ACHN (cell line): ENCODE measurements around the gene EIF3L.
"Not testable (repeated sequence)": the region's sequence is repeated elsewhere in the genome, so short reads cannot be mapped to it uniquely, and the experiment has no call there.

ENCODE experiments used
- DNase-seq: peaks from one replicate; pipeline ENCODE4 v3.0.0-alpha.2; 2015
- in situ Hi-C: cut with HindIII; loops from 2 replicates; pipeline ENCODE4 v1.10.0; 2017; ENCODE audit warnings: low sequenced_read_pairs, low pct_ligation_motif_present, low pct_unique_long_range_greater_than_20kb

Gene EIF3L

DNA sequence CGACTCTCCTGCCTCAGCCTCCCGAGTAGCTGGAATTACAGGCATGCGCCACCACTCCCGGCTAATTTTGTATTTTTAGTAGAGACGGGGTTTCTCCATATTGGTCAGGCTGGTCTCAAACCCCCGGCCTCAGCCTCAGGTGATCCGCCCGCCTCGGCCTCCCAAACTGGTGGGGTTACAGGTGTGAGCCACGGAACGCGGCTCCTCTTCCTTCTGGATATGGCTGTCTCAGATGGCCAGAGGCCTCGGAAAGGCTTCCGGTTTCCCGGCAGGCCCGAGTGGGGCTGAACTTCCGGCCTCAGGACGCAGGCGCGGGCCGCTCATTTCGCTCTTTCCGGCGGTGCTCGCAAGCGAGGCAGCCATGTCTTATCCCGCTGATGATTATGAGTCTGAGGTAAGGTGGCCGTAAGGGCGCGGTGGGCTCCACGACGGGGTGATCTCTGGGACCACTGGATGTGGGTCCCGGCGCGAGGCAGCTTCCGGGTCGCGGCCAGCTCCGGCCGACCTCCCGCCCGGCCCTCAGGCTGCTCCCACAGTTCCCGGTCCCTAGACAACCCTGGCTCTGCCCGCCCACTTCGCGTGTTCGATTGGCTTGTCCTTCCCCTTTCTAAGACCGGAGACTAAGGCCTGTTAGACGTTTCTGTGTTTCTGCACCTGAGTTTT, at the start of gene EIF3L:
EIF3L (plus strand) TSS at position 331 of the 663 bp plus-strand sequence; CDS start at position 362, 31 bp downstream.
- in situ Hi-C loops: no loop called here
- DNase-seq: peak; percentile 87

DNA sequence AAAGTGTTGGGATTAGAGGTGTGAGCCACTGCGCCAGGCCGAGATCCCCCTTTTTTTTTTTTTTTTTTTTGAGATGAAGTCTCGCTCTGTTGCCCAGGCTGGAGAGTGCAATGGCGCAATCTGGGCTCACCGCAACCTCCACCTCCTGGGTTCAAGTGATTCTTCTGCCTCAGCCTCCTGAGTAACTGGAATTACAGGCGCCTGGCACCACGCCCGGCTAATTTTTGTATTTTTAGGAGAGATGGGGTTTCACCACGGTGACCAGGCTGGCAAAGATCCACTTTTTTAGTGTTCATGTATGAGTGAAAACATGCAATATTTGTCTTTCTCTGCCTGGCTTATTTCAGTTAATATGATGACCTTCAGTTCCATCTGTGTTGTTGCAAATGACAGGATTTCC, 49.2 kb upstream of the EIF3L start:
- in situ Hi-C loops, DNase-seq: not testable (repeated sequence)

DNA sequence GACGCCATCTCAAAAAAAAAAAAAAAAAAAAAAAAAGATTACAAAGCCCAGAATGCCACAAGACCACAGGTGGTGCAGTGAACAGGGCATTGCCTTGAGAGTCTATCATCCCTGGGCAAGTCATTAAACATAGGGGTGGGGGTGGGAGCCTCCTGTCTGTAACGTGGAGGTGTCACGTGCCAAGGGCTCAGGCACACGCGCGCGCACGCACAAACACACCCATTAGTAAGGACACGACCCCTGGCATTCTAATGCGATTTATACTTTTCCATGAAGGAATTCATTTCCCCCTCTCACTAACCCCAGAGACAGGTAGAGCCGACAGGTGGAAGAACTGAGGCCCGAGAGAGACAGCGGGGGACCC, 47.3 kb upstream of the EIF3L start:
- DNase-seq: no peak
- in situ Hi-C loops: no loop called here

DNA sequence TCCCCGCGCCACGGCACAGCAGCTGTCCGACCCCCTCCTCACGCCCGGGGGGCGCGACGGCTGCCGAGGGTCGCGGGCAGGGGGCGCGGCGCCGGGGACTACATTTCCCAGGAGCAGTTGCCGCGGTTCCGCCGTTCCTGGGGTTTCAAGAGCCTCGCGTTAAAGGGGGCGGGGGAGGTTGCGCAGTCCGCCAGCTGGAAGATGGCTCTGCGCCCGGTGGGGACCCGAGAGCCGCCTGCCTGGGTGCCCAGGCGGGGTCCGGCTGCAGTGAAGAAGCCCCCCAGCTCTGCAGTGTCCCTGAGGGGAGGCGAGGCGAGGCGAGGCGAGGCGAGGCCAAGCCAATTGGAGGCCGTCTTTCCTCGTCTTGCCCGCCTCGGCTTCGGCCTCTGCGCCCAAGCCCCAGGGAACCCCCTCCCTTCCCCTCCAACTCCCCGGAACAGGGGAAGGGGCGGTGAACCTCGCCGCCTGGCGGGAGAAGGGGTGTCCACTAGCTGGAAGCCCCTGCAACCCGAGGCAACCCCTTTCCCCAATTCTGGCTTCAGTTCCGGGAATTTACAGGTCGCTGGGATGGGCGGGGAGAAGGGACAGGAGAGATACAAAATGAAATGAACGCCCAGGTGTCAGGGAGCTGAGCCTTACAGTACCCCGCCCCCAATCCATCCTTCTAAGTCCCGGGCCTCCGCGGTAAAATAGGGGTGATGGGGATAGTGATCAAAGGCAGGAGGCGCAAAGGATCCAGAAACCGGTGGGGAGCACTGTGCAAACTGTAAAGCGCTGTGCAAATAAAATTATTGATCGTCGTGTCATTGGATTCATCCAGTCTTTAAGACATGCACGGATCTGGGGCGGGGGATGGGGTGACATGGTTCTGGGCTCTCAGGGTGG, 46.7 kb upstream of the EIF3L start:
- peak; percentile 40 for DNase-seq

DNA sequence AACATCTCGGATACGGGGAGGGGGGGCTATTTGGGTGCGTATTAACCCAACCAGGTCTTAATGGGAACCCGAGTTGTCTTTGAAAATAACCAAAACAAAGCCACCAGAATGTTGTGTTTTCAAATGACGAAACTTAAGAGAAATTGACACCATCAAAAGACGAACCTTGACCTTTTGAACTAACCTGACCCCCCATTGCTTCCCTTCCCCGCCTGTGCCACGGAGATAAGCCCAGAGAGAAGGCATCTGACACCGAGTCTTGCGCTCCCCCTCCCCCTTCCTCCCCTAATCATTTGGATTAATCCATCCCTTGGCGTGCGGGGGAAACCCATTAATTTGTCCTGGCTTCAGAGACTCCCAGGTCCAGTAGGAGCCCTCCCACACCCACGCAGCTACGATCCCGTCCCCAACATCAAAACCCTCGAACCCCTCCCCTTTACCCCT, 46.0 kb upstream of the EIF3L start:
- in situ Hi-C loops: no loop called here
- no peak for DNase-seq

More for the DNA sequence above, 46.7 kb upstream of the EIF3L start:
- in situ Hi-C loops: no loop called here

DNA sequence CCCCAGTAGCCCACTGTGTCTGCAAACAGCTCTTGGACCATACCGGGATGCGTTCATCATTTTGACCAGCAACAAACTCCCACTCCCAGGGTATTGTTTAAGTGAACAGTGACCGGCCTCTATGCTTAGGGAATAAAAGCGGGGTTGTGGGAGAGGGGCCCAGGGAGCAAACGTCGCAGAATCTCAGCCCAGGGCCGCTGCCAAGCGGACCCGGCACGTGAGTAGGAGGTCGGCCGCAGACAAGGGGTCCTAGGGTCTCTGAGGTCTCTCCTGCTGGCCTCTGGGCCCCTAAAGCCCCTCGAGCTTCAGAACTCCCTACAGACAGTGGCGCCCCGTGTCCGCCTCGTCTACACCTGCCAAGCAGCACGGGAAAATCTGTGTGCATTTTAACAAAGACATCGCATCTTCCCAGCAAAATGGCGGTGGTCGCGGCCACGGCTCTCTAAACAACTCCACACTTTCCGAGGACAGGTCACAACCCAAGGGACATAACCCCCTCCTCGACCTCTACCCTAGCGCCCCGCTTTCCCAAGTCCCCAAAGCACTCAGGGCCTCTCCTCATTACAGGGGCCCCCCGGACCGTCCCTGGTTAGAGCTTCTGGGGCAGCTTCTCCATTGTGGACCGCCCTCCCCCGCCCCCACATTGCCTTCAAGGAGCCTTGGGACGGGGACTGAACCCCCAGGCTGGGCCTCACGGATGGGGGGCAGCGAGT, 45.4 kb upstream of the EIF3L start:
- in situ Hi-C loops: no loop called here
- no peak for DNase-seq

DNA sequence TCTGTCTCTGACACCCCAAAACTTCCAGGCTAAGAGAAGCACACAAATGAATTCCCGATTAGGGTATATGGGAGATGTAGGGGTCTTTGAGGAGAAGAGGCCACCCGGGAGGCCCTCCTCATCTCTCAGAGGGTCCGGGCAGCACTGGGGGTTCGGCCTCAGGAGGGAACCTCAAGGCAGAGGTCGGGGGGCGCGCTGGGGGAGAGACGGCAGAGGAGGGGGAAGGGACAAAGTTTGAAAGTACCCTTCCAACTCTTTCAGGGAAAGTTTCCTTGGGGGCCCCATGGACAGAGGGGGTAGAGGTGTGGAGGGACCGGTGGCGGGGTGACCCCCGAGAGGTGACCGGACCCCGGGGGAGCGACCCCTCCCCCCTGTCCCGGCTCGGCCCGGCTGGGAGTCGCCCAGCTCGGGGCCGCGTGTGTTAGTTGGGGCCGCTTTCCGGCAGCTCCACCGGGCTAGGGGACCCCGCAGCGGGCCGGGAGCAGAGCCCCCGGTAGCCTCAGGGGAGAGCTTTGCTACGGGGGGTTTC, 44.8 kb upstream of the EIF3L start:
- no peak for DNase-seq
- in situ Hi-C loops: no loop called here

DNA sequence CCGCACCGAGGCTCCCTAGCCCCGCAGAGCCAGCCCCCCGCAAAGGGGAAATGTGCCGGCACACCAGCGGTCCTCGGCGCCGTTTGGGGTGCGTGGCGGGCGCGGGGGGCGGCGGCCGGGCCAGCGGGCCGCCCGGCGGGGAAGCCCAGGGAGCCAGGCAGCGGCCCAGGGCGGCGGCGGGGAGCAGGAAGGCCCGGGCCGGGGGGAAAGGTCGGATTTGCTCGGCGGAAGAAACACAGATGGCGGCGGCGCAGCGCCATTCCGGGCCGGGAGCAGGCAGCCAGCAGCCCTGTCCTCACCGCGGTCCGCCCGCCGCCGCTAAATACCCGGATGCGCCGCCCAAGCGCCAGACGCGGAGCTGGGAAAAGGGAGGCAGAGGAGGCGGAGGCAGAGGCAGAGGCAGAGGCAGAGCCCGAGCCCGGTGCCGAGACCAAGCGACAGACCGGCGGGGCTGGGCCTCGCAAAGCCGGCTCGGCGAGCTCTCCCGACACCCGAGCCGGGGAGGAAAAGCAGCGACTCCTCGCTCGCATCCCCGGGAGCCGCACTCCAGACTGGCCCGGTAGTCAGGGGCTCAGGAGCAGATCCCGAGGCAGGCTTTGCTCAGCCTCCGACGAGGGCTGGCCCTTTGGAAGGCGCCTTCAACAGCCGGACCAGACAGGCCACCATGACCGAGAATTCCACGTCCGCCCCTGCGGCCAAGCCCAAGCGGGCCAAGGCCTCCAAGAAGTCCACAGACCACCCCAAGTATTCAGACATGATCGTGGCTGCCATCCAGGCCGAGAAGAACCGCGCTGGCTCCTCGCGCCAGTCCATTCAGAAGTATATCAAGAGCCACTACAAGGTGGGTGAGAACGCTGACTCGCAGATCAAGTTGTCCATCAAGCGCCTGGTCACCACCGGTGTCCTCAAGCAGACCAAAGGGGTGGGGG, 44.1 kb upstream of the EIF3L start:
- peak; percentile 84 for DNase-seq
- in situ Hi-C loops: no loop called here

DNA sequence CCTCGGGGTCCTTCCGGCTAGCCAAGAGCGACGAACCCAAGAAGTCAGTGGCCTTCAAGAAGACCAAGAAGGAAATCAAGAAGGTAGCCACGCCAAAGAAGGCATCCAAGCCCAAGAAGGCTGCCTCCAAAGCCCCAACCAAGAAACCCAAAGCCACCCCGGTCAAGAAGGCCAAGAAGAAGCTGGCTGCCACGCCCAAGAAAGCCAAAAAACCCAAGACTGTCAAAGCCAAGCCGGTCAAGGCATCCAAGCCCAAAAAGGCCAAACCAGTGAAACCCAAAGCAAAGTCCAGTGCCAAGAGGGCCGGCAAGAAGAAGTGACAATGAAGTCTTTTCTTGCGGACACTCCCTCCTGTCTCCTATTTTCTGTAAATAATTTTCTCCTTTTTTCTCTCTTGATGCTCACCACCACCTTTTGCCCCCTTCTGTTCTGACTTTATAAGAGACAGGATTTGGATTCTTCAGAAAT, 43.4 kb upstream of the EIF3L start:
- DNase-seq: no peak
- in situ Hi-C loops: no loop called here

DNA sequence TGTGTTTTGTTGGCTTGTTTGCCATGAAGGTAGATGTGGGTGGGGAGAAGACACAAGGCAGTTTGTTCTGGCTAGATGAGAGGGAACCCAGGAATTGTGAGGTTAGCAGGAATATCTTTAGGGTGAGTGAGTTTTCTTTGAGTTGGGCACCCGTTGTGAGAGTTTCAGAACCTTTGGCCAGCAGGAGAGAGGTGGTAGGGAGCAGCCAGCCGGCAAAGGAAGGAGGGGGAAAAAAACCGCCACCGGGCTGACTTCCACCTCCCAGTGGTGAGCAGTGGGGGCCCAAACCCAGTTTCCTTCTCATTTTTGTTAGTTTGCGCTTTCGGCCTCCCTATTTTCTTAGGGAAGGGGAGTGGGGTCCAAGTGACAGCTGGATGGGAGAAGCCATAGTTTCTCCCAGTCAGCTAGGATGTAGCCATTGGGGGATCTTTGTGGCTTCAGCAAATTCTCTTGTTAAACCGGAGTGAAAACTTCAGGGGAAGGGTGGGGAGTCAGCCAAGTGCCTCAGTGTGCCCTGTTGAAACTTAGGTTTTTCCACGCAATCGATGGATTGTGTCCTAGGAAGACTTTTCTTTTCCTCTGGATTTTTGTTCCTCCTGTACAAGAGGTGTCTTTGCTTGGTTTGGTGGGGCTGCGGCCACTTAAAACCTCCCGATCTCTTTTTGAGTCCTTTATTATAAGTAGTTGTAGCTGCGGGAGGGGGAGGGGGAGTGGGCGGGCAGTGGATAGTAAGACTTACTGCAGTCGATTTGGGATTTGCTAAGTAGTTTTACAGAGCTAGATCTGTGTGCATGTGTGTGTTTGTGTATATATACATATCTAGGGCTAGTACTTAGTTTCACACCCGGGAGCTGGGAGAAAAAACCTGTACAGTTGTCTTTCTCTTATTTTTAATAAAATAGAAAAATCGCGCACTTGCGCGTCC, 42.5 kb upstream of the EIF3L start:
- in situ Hi-C loops: no loop called here

DNA sequence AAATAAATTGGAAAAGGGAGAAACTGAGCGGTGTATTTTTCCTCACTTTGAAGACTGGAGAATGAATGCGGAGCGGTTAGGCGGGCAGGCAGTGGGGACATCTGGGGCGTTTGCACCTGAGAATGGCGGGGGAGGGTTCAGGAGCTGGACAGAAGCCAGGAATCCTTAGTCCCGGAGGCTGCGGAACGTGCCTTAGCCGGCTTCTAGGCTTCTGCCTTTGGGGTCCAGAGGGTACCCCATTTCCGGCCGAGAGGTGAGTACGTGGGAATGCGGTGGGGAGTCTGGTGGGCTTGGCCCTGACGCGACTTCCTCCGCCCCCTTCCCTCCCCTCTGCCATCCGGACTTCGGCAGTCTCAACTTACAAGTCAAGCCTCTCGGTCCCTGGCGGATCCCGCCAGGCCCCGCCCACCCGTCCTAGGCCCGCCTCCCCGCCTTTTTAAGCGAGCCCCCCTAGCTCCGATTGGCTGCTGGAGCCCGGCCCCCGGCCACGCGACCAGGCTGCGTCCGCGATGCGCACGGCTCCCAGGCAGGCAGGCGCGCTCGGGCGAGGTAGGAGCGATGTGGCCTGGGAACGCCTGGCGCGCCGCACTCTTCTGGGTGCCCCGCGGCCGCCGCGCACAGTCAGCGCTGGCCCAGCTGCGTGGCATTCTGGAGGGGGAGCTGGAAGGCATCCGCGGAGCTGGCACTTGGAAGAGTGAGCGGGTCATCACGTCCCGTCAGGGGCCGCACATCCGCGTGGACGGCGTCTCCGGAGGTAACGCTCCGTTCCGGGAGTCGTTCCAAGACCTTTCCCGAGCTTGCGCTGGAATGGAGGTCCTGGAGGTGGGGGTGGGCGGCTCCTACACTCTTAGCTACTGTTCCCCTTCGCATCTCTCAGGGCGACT, 41.6 kb upstream of the EIF3L start, which contains the start of gene GCAT:
GCAT (plus strand) TSS at position 525 of the 884 bp plus-strand sequence; CDS start at position 559, 34 bp downstream.
- in situ Hi-C loops: no loop called here
- peak; percentile 93 for DNase-seq

More for the DNA sequence above, 42.5 kb upstream of the EIF3L start:
- peak; percentile 50 for DNase-seq

DNA sequence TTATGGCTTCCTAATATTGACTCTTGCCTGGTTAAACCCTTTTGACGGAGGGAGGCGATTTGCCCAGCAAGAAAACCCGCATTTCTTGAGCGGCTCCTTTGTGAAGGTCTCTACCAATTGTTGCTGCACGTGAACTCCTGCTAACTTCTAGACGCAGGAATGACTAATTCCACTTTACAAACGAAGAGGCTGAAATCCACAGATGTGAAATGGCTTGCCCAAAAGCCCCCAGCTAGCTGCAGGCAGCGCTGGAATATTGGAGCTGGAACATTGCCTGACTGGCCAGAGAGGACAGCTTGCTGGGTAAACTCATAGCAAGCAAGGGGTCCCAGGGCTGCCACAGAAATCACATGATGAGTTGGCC, 40.9 kb upstream of the EIF3L start:
- in situ Hi-C loops: no loop called here
- DNase-seq: no peak

DNA sequence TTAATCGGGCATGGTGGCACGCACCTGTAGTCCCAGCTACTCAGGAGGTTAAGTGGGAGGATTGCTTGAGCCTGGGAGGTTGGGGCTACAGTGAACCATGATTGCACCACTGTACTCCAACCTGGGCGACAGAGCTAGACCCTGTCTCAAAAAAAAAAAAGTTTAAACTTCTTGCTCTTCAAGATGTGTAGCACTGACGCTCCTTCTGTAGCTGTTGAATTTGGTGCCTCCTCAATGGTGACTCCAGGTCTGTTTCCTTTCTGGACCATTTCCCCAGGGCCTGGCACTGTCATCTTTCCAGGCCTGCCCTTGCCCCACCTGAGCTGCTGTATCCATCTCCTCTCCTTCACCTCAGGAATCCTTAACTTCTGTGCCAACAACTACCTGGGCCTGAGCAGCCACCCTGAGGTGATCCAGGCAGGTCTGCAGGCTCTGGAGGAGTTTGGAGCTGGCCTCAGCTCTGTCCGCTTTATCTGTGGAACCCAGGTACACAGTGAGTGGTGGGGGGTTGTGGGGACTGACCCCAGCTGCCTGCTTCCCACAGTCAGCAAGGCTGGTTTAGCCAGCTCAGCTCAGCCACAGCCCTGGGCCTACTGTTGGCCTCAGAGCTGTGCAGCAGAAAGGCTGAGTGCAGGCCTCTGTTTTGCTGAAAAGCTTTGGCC, 39.4 kb upstream of the EIF3L start:
- no peak for DNase-seq
- in situ Hi-C loops: no loop called here

DNA sequence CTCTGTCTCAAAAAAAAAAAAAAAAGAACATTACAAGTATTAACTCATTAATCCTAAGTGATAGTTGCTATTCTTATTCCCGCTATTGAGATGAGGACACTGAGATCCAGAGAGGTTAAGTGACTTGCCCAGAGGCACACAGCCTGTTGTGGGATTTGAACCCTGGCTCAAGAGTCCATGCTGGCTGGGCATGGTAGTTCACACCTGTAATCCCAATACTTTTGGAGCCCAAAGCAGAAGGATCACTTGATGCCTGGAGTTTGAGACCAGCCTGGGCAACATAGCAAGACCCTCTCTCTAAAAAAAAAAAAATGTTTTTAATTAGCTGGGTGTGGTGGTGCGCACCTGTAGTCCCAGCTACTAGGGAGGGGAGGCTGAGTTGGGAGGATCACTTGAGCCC, 37.4 kb upstream of the EIF3L start:
- no peak for DNase-seq
- in situ Hi-C loops: no loop called here

DNA sequence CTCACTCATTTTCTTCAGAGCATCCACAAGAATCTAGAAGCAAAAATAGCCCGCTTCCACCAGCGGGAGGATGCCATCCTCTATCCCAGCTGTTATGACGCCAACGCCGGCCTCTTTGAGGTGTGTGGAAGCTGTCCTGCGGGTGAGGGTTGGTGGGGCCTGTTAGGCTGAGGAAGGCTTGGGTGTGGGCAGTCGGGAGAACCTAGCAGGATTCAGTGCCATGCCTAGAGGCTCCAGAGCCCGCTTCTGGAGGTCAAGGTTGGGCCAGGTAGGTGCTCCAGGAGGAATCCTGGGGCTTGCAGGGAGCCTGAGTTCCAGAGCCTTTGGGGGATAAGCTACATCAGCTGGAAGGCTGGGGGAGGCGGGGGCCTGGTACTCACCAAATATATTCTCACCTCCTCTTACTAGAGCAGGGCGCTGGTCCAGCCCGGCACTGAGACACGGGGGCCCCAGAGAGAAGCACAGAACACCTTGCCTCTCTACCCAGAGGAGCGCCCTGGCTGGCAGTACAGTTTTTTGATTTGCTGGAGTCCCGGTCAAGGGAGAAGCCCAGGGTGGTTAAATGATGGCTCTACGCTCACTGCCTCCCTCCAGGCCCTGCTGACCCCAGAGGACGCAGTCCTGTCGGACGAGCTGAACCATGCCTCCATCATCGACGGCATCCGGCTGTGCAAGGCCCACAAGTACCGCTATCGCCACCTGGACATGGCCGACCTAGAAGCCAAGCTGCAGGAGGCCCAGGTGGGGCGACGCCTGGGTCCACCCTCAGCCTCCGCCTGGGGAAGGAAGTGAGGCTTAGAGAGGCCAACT, 36.1 kb upstream of the EIF3L start:
- in situ Hi-C loops: no loop called here
- DNase-seq: no peak
